ENCODE data around the gene ZDHHC11.
"Not testable (repeated sequence)": the region's sequence is repeated elsewhere in the genome, so short reads cannot be mapped to it uniquely, and the experiment has no call there.

Gene ZDHHC11

DNA sequence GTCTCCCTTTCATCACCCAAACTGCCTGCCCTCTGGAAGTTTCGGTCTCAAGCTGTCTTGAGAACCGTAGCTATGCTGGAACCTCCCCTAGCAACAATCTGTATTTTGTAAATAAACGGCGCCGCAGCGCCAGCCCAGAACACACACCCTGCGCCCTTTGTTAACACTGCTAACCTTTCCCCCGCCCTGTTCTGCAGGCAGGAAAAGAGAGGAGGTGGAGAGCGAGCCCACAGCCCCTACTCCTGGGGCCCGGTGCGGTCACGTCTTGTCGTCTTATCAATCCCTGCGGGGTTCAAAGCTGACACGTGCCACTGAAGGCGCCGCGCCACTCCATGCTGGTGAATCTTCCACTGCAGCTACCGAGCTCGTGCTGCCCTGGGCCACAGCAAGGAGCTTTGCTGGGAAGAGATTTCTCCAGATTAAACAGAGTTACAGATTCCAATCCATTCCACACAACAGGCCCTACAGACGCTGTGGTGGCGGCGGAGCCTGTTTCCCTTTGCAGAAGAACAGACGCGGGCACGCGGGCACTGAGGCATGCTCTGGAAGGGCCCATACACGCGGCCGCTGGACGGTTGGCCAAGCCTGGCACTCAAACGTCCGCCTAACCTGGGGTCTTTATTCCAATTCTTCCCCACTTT lies 91.6 kb downstream of the ZDHHC11 start:
- no peak overlapping the region for H3K27ac ChIP-seq
- TF ChIP-seq, protein P1, sequence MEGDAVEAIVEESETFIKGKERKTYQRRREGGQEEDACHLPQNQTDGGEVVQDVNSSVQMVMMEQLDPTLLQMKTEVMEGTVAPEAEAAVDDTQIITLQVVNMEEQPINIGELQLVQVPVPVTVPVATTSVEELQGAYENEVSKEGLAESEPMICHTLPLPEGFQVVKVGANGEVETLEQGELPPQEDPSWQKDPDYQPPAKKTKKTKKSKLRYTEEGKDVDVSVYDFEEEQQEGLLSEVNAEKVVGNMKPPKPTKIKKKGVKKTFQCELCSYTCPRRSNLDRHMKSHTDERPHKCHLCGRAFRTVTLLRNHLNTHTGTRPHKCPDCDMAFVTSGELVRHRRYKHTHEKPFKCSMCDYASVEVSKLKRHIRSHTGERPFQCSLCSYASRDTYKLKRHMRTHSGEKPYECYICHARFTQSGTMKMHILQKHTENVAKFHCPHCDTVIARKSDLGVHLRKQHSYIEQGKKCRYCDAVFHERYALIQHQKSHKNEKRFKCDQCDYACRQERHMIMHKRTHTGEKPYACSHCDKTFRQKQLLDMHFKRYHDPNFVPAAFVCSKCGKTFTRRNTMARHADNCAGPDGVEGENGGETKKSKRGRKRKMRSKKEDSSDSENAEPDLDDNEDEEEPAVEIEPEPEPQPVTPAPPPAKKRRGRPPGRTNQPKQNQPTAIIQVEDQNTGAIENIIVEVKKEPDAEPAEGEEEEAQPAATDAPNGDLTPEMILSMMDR (conservative IDR thresholded peaks at IDR 0.05), result no peak
- TF ChIP-seq ZFX (IDR thresholded peaks at IDR 0.05), result no peak

DNA sequence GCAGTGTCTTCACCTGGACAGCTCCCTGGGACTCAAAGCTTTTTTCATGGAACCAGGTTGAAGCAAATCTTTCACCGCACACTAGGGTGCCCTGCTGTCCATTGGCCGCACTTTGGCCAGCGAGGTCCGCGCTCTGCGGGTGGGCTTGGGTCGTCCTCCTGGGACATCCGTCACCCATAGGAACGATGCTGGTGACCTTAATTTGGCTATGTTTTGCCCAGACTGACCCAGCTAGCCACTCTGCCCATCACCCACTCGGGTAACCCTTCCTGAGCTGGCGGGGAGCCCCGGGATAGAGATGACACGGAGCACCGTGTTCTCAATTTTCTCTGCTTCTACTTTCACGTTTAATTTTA lies 92.1 kb downstream of the ZDHHC11 start:
- no peak for TF ChIP-seq ZFX (IDR thresholded peaks at IDR 0.05)
- TF ChIP-seq, protein P1 (conservative IDR thresholded peaks at IDR 0.05), result no peak
- no peak overlapping the region for H3K27ac ChIP-seq

DNA sequence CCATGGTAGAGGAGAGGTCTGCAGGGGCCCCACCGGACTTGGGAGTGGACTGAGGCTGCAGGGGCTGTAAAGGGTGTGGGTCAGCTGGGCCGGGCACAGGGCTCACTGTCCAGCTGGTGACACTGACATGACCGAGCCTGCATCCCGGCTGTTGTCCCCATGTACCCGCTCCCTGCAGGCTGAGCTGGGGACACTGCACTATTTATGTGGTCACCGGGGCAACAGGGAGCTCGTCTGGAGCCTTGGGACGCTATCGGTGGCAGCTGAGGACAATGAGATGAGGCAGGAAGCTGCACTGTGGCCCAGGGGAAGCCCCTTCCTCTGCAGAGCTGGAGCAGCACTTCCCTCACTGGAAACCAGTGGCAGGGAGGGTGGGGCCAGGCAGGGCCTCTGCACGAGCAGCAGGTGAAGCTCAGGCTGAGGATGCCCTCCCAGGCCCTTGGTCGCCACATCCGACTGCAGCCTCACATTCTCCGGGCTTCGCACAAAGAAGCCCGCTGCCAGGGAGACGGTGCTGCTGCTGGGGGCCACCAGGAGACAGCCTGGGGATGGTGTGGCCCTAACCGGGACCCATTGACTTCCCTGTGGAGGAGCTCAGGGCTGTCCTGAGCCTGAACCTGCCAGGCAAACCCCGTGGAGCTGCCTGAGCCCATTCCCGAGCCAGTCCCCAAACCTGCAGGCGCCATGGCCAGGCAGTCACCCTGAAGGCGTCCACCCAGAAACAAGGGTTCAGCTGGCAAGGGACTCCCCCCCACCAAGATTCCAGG lies 92.7 kb downstream of the ZDHHC11 start:
- TF ChIP-seq, protein P1 (conservative IDR thresholded peaks at IDR 0.05), result no peak
- TF ChIP-seq ZFX (IDR thresholded peaks at IDR 0.05), result no peak

DNA sequence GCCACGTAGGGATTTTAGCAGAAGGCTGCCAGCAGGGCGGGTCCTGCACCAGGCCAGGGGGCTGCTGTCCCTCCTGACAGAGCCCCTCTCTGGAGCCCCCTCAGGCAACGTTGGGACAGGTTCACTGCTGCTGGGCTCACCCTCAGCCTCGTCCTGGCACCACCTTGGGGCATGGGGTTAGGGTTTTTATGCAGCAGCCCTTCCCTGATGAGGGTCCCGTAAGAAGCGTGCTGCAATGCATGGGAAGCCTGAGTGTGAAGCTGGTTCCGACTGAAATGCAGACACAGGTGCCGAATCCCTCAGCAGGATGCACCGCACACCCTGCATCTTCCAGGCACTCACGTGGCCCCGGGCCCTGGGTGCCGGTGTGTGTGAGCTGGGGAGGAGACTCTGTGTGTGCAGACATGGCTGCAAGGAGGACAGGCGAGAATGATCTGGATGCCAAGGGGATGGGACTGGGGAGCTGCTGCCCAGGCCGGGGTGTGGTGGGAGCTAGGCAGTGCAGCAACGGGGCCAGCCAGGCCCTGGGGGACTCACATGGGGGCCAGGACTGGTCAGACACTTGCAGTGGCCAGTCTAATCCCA lies 93.3 kb downstream of the ZDHHC11 start:
- TF ChIP-seq, protein P1 (conservative IDR thresholded peaks at IDR 0.05), result no peak
- no peak for TF ChIP-seq ZFX (IDR thresholded peaks at IDR 0.05)
- no peak overlapping the region for H3K27ac ChIP-seq

More for the DNA sequence above, 92.7 kb downstream of the ZDHHC11 start:
- H3K27ac ChIP-seq, result no peak overlapping the region

DNA sequence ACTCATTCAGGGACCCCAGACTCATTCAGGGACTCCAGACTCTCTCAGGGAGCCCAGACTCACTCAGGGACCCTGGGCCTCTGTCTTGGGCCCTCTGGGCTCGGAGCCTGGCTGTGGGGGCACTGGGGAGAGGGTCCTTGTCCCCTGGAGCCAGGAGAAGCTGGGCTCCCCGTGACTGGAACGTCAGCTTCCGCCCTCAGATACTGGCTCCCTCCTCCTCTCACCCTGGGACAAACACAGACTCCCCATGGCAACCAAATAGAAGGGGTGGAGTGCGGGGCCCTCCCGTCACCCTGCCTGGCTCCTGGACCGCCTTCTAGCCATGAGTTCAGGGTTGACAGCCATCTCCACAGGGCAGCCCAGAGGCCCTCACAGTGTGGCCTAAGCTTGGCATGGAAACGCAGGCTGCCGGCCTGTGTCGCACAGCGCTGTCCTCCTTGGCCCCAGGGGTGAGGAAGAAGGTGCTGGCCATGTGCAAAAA lies 93.9 kb downstream of the ZDHHC11 start:
- TF ChIP-seq, protein P1 (conservative IDR thresholded peaks at IDR 0.05), result no peak
- no peak for TF ChIP-seq ZFX (IDR thresholded peaks at IDR 0.05)
- no peak overlapping the region for H3K27ac ChIP-seq

DNA sequence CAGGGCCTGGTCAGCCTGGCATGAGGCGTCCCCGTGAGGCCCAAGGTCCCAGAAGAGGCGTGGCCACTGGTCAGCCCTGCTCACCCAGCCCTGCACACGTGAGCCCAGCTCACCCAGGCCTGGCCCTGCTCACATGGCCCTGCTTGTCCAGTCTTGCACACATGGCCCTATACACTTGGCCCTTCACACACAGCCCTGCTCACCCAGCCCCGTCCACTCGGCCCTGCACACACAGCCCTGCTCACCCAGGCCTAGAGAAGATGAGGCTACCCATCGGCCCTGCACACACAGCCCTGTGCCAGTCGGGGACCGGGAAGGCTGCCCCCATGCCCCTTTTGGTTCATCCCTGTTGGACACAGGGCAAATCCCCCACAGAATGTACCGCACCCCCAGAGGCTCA lies 94.6 kb downstream of the ZDHHC11 start:
- TF ChIP-seq, protein P1 (conservative IDR thresholded peaks at IDR 0.05), result no peak
- TF ChIP-seq ZFX (IDR thresholded peaks at IDR 0.05), result no peak

DNA sequence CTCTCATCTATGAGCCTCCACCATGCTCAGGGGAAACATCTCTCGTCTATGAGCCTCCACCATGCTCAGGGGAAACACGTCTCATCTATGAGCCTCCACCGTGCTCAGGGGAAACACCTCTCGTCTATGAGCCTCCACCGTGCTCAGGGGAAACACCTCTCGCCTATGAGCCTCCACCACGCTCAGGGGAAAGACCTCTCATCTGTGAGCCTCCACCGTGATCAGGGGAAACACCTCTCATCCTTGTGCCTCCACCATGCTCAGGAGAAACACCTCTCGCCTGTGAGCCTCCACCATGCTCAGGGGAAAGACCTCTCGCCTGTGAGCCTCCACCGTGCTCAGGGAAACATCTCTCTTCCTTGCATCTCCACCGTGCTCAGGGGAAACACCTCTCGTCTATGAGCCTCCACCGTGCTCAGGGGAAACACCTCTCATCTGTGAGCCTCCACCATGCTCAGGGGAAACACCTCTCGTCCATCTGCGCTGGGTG lies 96.6 kb downstream of the ZDHHC11 start:
- H3K27ac ChIP-seq, result not testable (repeated sequence)

More for the DNA sequence above, 94.6 kb downstream of the ZDHHC11 start:
- H3K27ac ChIP-seq, result no peak overlapping the region

DNA sequence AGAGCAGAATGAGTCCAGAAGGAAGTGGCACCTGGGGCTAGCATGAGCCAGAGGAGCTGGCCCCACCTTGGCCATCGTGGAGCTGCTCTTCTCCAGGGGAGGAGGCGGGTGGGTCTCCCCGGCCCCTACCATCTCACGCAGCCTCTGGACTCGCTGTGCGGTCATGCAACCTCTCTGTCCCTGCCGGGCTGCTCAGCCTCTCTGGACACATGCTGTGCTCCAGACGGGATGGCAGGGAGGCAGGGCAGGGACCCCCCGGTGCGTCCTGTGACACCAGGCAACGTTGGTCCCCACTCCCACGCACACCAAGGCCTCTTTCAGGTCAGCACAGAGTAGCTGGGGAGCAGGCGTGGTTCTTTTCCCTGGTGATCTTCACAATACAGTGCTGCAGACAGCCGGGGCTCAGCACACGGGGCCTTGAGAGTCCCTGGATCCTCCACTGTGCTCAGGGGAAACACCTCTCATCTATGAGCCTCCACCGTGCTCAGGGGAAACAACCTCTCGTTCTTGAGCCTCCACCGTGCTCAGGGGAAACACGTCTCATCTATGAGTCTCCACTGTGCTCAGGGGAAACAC lies 97.1 kb downstream of the ZDHHC11 start:
- not testable (repeated sequence) for H3K27ac ChIP-seq

DNA sequence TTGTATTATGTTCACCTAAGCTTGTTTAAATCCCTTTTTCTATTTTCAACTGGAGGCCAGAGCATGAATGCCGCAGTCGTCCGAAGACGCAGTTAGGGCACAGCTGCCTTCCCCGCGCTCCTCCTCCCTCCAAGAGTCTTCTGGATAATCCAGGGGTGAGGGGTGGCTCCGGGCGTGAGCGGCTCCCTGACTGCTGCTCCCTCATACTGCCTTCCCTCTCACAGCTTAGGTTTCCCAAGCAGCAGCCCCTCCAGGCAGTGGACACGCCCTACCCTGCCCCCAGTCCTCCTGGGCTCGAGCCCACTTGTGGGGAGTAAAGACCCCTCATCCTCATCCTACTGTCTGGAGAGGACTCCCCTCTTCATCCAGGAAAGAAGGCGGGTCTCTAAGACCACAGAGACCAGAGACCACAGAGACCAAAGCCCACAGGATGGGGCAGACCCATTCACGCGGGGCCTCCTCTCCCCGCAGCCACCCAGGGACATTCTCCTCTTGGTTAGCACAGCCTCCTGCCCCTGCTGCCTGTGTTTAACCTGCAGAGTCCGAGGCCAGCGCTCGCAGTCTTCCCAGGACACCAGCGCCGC lies 98.2 kb downstream of the ZDHHC11 start:
- not testable (repeated sequence) for H3K27ac ChIP-seq

DNA sequence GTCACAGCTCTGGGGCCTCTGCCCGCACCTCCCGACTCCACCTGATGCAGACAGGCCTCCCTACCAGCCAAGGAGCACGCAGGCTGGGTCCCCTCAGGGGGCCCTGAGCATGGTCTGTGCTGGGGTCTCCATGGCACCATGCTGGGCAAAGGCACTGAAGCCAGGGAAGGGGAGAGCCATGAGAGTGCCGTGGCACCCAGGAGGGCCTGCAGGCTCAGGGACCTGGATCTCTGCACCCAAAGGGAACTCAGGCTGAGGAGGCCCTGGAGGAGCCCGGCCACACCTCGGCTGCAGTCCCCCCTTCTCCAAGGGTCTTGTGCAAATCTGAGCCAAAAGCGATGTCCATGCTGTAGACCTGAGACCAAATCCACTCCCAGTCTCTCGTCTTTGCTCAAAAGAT lies 98.8 kb downstream of the ZDHHC11 start:
- H3K27ac ChIP-seq, result not testable (repeated sequence)

Measured in C4-2B (cell line).